Sigmoid colon (tissue), 4 donors: ENCODE results near the gene MMP21.

Source experiments
- CTCF ChIP-seq, 4 experiments: fragments of 450-650 bp in 3 of 4; fragments of 200-600 bp in 1 of 4; IDR thresholded peaks; one replicate each; pipeline ENCODE4 v1.5.1; 2016 to 2019; ENCODE audit warnings: antibody characterized with exemption in 4 of 4, mild to moderate bottlenecking in 3 of 4, moderate library complexity in 2 of 4
- POLR2A ChIP-seq, 2 donors: fragments of 450-650 bp; IDR thresholded peaks; one replicate each; pipeline ENCODE4 v1.6.1; 2016; ENCODE audit warnings: antibody characterized with exemption in 2 of 2, mild to moderate bottlenecking in 2 of 2, moderate library complexity in 2 of 2
- POLR2AphosphoS5 ChIP-seq, 4 donors: sonication (generic); formaldehyde crosslinking; IDR thresholded peaks; one replicate each; pipeline ENCODE4 v1.6.1; 2017; ENCODE audit warnings: antibody characterized with exemption in 4 of 4

- TF ChIP-seq POLR2A (IDR thresholded peaks at IDR 0.05) (no peak), CTCF (IDR thresholded peaks at IDR 0.05) (no peak), POLR2AphosphoS5 (IDR thresholded peaks at IDR 0.05) (no peak)
Measured at GRCh38 chr10:125782616-125783015, 7.0 kb upstream of the MMP21 start.
